Measurements from ENCODE around the gene SNW1.

SNW1 gene

GRCh38 chr14:77760381-77761204, at the start of gene SNW1:
TSS of gene SNW1 (minus strand) at chr14:77761156. CDS start at chr14:77761127, 29 bp downstream.
- peak within 1 kb of the TSS; percentile 95 for H3K4me3 ChIP-seq (ENCODE audit: low read depth, low read length)
- TF ChIP-seq MYC (IDR thresholded peaks at IDR 0.05; ENCODE audit: low read depth, low read length) (peak; percentile 70), POLR2A (IDR thresholded peaks at IDR 0.05; ENCODE audit: extremely low read depth, insufficient read length) (peak; percentile 88), MAX (IDR thresholded peaks at IDR 0.05; ENCODE audit: low read depth, low read length) (peak; percentile 46; the same call in 1 of the 2 replicates), CTCF (IDR thresholded peaks at IDR 0.05; ENCODE audit: low read depth, low read length) (no peak)
- peak; percentile 93 for DNase-seq (ENCODE audit: low read depth)

GRCh38 chr14:77809011-77809410, 48.1 kb upstream of the SNW1 start:
- no peak for DNase-seq (ENCODE audit: low read depth)
- no peak for TF ChIP-seq CTCF (IDR thresholded peaks at IDR 0.05; ENCODE audit: low read depth, low read length)
- no peak for TF ChIP-seq POLR2A (IDR thresholded peaks at IDR 0.05; ENCODE audit: extremely low read depth, insufficient read length)
- TF ChIP-seq MAX (IDR thresholded peaks at IDR 0.05; ENCODE audit: low read depth, low read length), result no peak
- no peak for TF ChIP-seq MYC (IDR thresholded peaks at IDR 0.05; ENCODE audit: low read depth, low read length)
- no peak overlapping the region for H3K4me3 ChIP-seq (ENCODE audit: low read depth, low read length)

- TF ChIP-seq MYC (IDR thresholded peaks at IDR 0.05; ENCODE audit: low read depth, low read length), result no peak
- no peak for TF ChIP-seq CTCF (IDR thresholded peaks at IDR 0.05; ENCODE audit: low read depth, low read length)
- TF ChIP-seq MAX (IDR thresholded peaks at IDR 0.05; ENCODE audit: low read depth, low read length), result no peak
- no peak for TF ChIP-seq POLR2A (IDR thresholded peaks at IDR 0.05; ENCODE audit: extremely low read depth, insufficient read length)
- H3K4me3 ChIP-seq (ENCODE audit: low read depth, low read length), result no peak overlapping the region
- no peak for DNase-seq (ENCODE audit: low read depth)
These were observed 47.3 kb upstream of the SNW1 start for GRCh38 chr14:77808250-77808649.

- no peak overlapping the region for H3K4me3 ChIP-seq (ENCODE audit: low read depth, low read length)
- DNase-seq (ENCODE audit: low read depth), result no peak
- TF ChIP-seq POLR2A (IDR thresholded peaks at IDR 0.05; ENCODE audit: extremely low read depth, insufficient read length), result no peak
- no peak for TF ChIP-seq MYC (IDR thresholded peaks at IDR 0.05; ENCODE audit: low read depth, low read length)
- TF ChIP-seq CTCF (IDR thresholded peaks at IDR 0.05; ENCODE audit: low read depth, low read length), result no peak
- TF ChIP-seq MAX (IDR thresholded peaks at IDR 0.05; ENCODE audit: low read depth, low read length), result no peak
These were observed 44.8 kb upstream of the SNW1 start for GRCh38 chr14:77805706-77806105.

GRCh38 chr14:77804592-77804991, 43.6 kb upstream of the SNW1 start:
- TF ChIP-seq MYC (IDR thresholded peaks at IDR 0.05; ENCODE audit: low read depth, low read length), result no peak
- peak; percentile 65 for TF ChIP-seq CTCF (IDR thresholded peaks at IDR 0.05; ENCODE audit: low read depth, low read length)
- DNase-seq (ENCODE audit: low read depth), result peak; percentile 55
- H3K4me3 ChIP-seq (ENCODE audit: low read depth, low read length), result no peak overlapping the region

Measured in NB4 (cell line).